Astrocyte of the cerebellum (primary cell): ENCODE data around the gene CXorf66.

Experiments used
- DNase-seq: peaks from one replicate; pipeline ENCODE4 v3.0.0-alpha.2; 2011; ENCODE audit warnings: low read depth
- H3K4me3 ChIP-seq: 2 replicates; pipeline ENCODE4 v1.5.1; 2011; ENCODE audit warnings: mild to moderate bottlenecking, low read depth, low read length, moderate library complexity
- in situ Hi-C: cut with HindIII; loops from 2 replicates; pipeline ENCODE4 v1.10.0; 2017; ENCODE audit warnings: low sequenced_read_pairs
- TF ChIP-seq, protein P1 (sequence below): IDR thresholded peaks from 2 replicates; pipeline ENCODE4 v1.5.1; 2012; ENCODE audit warnings: low read length, low read depth, moderate library complexity, mild to moderate bottlenecking; ENCODE audit errors: missing control alignments

The CXorf66 gene

DNA sequence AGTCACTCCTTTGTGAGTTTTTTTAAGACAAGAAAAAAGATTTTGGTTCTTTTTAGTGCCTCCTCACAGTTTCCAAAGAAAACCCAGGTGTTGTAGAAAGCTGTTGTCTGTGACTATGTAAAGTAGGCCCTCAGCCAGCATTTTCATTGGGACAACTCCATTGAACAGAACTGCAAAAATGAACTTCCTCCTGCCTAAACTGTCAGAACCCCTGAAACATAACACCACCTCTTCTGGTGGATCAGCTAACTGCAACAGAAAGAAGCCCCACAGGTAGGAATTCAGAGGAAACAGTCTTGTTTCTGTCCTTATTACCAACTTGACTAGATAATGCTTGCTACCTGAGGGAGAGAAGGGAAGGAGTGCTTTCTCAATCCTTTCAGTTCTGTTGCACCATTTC, 29.1 kb downstream of the CXorf66 start:
- no peak for DNase-seq
- in situ Hi-C loops: no loop called here
- H3K4me3 ChIP-seq: no peak overlapping the region
- TF ChIP-seq, protein P1, sequence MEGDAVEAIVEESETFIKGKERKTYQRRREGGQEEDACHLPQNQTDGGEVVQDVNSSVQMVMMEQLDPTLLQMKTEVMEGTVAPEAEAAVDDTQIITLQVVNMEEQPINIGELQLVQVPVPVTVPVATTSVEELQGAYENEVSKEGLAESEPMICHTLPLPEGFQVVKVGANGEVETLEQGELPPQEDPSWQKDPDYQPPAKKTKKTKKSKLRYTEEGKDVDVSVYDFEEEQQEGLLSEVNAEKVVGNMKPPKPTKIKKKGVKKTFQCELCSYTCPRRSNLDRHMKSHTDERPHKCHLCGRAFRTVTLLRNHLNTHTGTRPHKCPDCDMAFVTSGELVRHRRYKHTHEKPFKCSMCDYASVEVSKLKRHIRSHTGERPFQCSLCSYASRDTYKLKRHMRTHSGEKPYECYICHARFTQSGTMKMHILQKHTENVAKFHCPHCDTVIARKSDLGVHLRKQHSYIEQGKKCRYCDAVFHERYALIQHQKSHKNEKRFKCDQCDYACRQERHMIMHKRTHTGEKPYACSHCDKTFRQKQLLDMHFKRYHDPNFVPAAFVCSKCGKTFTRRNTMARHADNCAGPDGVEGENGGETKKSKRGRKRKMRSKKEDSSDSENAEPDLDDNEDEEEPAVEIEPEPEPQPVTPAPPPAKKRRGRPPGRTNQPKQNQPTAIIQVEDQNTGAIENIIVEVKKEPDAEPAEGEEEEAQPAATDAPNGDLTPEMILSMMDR: peak; percentile 26

- H3K4me3 ChIP-seq: peak overlapping the region; percentile 64
- in situ Hi-C loops: no loop called here
- TF ChIP-seq, protein P1: no peak
These were observed 31.4 kb downstream of the CXorf66 start for GRCh38 chrX:139933904-139934303.

GRCh38 chrX:139932901-139933796, 32.2 kb downstream of the CXorf66 start, which contains the start of gene ATP11C:
ATP11C (minus strand) TSS chrX:139933053; CDS start chrX:139932042, 1,011 bp downstream.
- H3K4me3 ChIP-seq: peak within 1 kb of the TSS; percentile 64
- in situ Hi-C loops: no loop called here
- peak; percentile 61 for DNase-seq
- TF ChIP-seq, protein P1: no peak

More at GRCh38 chrX:139933904-139934303, 31.4 kb downstream of the CXorf66 start:
- no peak for DNase-seq

- no peak for DNase-seq
- TF ChIP-seq, protein P1: no peak
- in situ Hi-C loops: no loop called here
- peak overlapping the region; percentile 64 for H3K4me3 ChIP-seq
These were observed 33.0 kb downstream of the CXorf66 start for GRCh38 chrX:139932073-139932900.

DNA sequence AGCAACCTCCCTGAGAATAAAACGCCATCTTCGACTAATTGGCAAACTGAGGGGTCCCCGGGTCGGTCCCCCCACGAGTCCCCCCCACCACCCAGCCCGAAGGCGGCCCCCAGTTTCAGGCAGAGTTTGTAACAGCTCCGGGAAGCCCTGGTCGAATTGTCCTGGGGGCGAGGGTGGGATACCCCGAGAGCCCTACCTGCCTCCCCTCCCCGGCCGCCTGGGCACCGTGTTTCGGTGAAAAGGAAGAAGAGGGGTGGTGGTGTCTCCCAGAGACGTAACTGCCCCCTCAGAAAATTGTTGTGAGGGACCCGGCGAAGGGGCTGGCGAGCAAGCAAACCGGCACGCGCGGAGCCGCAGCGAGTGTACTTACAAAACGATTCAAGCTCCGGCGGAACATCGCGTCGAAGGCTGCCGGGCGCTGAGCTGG, 33.7 kb downstream of the CXorf66 start:
- in situ Hi-C loops: no loop called here

More for the DNA sequence above, 33.7 kb downstream of the CXorf66 start:
- H3K4me3 ChIP-seq: peak overlapping the region; percentile 64
- DNase-seq: no peak
- TF ChIP-seq, protein P1: no peak
